ENCODE measurements around the gene SLC38A2.
A peak's percentile ranks its signal among the peaks of the same experiment; 100 is the strongest.

GRCh38 chr12:46342562-46343033 is 30.0 kb downstream of the SLC38A2 start:
- TF ChIP-seq EZH2 (IDR thresholded peaks at IDR 0.05) (no peak), CTCF (IDR thresholded peaks at IDR 0.05) (peak; percentile 68)

Measured in neural progenitor cell (in vitro differentiated cells).